HCT116 (cell line): Measurements from ENCODE around the gene RUNX2. TPM values are rescaled to one million over a fixed set of nuclear protein-coding genes. Genes with fewer than 3 reads are reported as not detected.

Experiments
- ATAC-seq: fragments of 200-7000 bp; cut with Tn5 transposase; 2 replicates; pipeline ENCODE4 v1.9.1; 2020; ENCODE audit warnings: mild to moderate bottlenecking, moderate library complexity
- BruUV-seq: library from RNA; stranded (reverse); fragments of 400-500 nt; replicated peaks from 2 replicates; lab custom pipeline; 2021; lab: Mats Ljungman, UMichigan
- CTCF ChIA-PET: fragments of 300-600 bp; sonication (Branson Sonifier 250); formaldehyde crosslinking; loops from one replicate; lab custom pipeline; 2021; ENCODE audit warnings: antibody characterized with exemption; lab: Charles Lee
- POLR2A ChIA-PET: fragments of 300-600, 350-600 bp; sonication (Branson Sonifier 250); formaldehyde crosslinking; loops from one replicate; lab custom pipeline; 2021; ENCODE audit warnings: antibody characterized with exemption; lab: Charles Lee
- RAD21 ChIA-PET, 2 experiments: fragments of 300-600 bp; sonication (Branson Sonifier 250); formaldehyde crosslinking; loops; one replicate each; lab custom pipeline; 2023; ENCODE audit warnings: low total read pairs in 2 of 2; ENCODE audit not compliant: uncharacterized antibody in 2 of 2, unreplicated experiment in 2 of 2, low non-redundant PET in 1 of 2; lab: Charles Lee
- DNase-seq: peaks from one replicate; pipeline ENCODE4 v3.0.0-alpha.2; 2010; ENCODE audit warnings: low read depth, low spot score
- H2AFZ ChIP-seq: fragments of 200-600 bp; shearing (Covaris generic), sonication (generic); 2 replicates; pipeline ENCODE4 v1.6.1; 2017; ENCODE audit warnings: low read depth, mixed run types, mixed read lengths, antibody characterized with exemption, low read length; ENCODE audit not compliant: poor library complexity, severe bottlenecking
- H3K27ac ChIP-seq: 2 replicates; pipeline ENCODE4 v1.5.1; 2012; ENCODE audit warnings: low read depth, low read length
- H3K27me3 ChIP-seq: fragments of 200-600 bp; sonication (generic); 2 replicates; pipeline ENCODE4 v1.6.1; 2016; ENCODE audit warnings: mixed run types, low read length, mixed read lengths; ENCODE audit not compliant: insufficient read depth
- H3K36me3 ChIP-seq, 2 experiments: fragments of 200-500 bp in 1 of 2; fragments of 200-600 bp in 1 of 2; sonication (Bioruptor generic) in 1 of 2; sonication (generic) in 1 of 2; 2 replicates each; pipeline versions ENCODE4 v1.5.1 to v1.6.1; 2014 to 2016; ENCODE audit warnings: low read length in 2 of 2, inconsistent platforms in 1 of 2, mixed read lengths in 1 of 2, mixed run types in 1 of 2; ENCODE audit not compliant: insufficient read depth in 2 of 2, control insufficient read depth in 1 of 2
- H3K4me1 ChIP-seq, 2 experiments: fragments of 200-600 bp in 1 of 2; sonication (generic) in 1 of 2; 2 replicates each; pipeline versions ENCODE4 v1.5.1 to v1.6.1; 2012 to 2017; ENCODE audit warnings: low read length in 2 of 2, inconsistent platforms in 1 of 2, mild to moderate bottlenecking in 1 of 2, mixed read lengths in 1 of 2, mixed run types in 1 of 2, moderate library complexity in 1 of 2; ENCODE audit not compliant: insufficient read depth in 2 of 2, control insufficient read depth in 1 of 2
- H3K4me2 ChIP-seq: fragments of 200-600 bp; sonication (generic); 2 replicates; pipeline ENCODE4 v1.6.1; 2017; ENCODE audit warnings: mixed run types, low read length, mixed read lengths
- H3K4me3 ChIP-seq, 2 experiments: fragments of 200-600 bp in 1 of 2; sonication (generic) in 1 of 2; replicated peaks in 1 of 2; 2 replicates each; pipeline ENCODE4 v1.5.1; 2011 to 2016; ENCODE audit warnings: low read length in 2 of 2, control low read depth in 1 of 2, low read depth in 1 of 2, mild to moderate bottlenecking in 1 of 2, mixed read lengths in 1 of 2, mixed run types in 1 of 2
- H3K79me2 ChIP-seq: fragments of 200-600 bp; sonication (generic); 2 replicates; pipeline ENCODE4 v1.6.1; 2017; ENCODE audit warnings: mild to moderate bottlenecking, mixed run types, low read length, moderate library complexity, mixed read lengths; ENCODE audit not compliant: insufficient read depth
- H3K9ac ChIP-seq: fragments of 200-600 bp; sonication (generic); 2 replicates; pipeline ENCODE4 v1.6.1; 2016; ENCODE audit warnings: low read length, mixed read lengths
- H3K9me2 ChIP-seq: fragments of 200-600 bp; sonication (generic), shearing (Covaris generic); 2 replicates; pipeline ENCODE4 v1.6.1; 2017; ENCODE audit warnings: mixed run types, mild to moderate bottlenecking, moderate library complexity; ENCODE audit not compliant: insufficient read depth
- H3K9me3 ChIP-seq, 2 experiments: fragments of 200-500 bp in 1 of 2; fragments of 200-600 bp in 1 of 2; sonication (Bioruptor generic) in 1 of 2; sonication (generic) in 1 of 2; 2 replicates each; pipeline ENCODE4 v1.6.1; 2014 to 2017; ENCODE audit warnings: low read length in 2 of 2, mixed read lengths in 2 of 2, inconsistent platforms in 1 of 2, low read depth in 1 of 2, mild to moderate bottlenecking in 1 of 2, mixed run types in 1 of 2, moderate library complexity in 1 of 2; ENCODE audit not compliant: control insufficient read depth in 1 of 2, insufficient read depth in 1 of 2
- H4K20me1 ChIP-seq: fragments of 200-600 bp; sonication (generic), shearing (Covaris generic); 2 replicates; pipeline ENCODE4 v1.6.1; 2017; ENCODE audit warnings: mixed run types, mild to moderate bottlenecking, moderate library complexity; ENCODE audit not compliant: insufficient read depth
- ATF3 ChIP-seq: IDR thresholded peaks from 2 replicates; pipeline ENCODE4 v1.6.1; 2012
- CBX3 ChIP-seq: IDR thresholded peaks from 2 replicates; pipeline ENCODE4 v1.6.1; 2012; ENCODE audit warnings: low read depth
- CEBPB ChIP-seq: IDR thresholded peaks from 2 replicates; pipeline ENCODE4 v1.6.1; 2012; ENCODE audit warnings: low read depth
- EGR1 ChIP-seq: IDR thresholded peaks from 2 replicates; pipeline ENCODE4 v1.6.1; 2012; ENCODE audit warnings: low read depth
- EZH2 ChIP-seq: fragments of 200-600 bp; sonication (generic); IDR thresholded peaks from 2 replicates; pipeline ENCODE4 v1.6.1; 2017; ENCODE audit warnings: antibody characterized with exemption, mixed run types
- FOSL1 ChIP-seq: IDR thresholded peaks from 2 replicates; pipeline ENCODE4 v1.6.1; 2012; ENCODE audit warnings: low read depth
- MAX ChIP-seq: IDR thresholded peaks from 2 replicates; pipeline ENCODE4 v1.6.1; 2012
- POLR2AphosphoS5 ChIP-seq: IDR thresholded peaks from 2 replicates; pipeline ENCODE4 v1.6.1; 2011; ENCODE audit warnings: mild to moderate bottlenecking, low read depth, low read length, moderate library complexity
- RAD21 ChIP-seq: IDR thresholded peaks from 2 replicates; pipeline ENCODE4 v1.6.1; 2012; ENCODE audit warnings: low read depth, mild to moderate bottlenecking
- SP1 ChIP-seq: IDR thresholded peaks from 2 replicates; pipeline ENCODE4 v1.6.1; 2012; ENCODE audit warnings: low read depth
- SRF ChIP-seq: IDR thresholded peaks from 2 replicates; pipeline ENCODE4 v1.6.1; 2012; ENCODE audit warnings: low read depth
- TCF7L2 ChIP-seq: IDR thresholded peaks from 2 replicates; pipeline ENCODE4 v1.7.0; 2011; ENCODE audit warnings: borderline replicate concordance, inconsistent platforms; ENCODE audit not compliant: insufficient read depth, insufficient read length; ENCODE audit errors: extremely low read depth
- ZFX ChIP-seq: fragments of 450-650 bp; IDR thresholded peaks from 2 replicates; pipeline ENCODE4 v1.6.1; 2017
- intact Hi-C: fragments of 100-400 bp; cut with micrococcal nuclease; formaldehyde crosslinking; loops from 2 replicates; pipeline ENCODE4 v1.10.0; 2022
- total RNA-seq: library from RNA; stranded (reverse); gene quantifications from one replicate; pipeline ENCODE4 v1.2.1, GENCODE V29; 2021; ENCODE audit not compliant: unreplicated experiment

The RUNX2 gene
- total RNA-seq, 1 experiment from 2014 or later = 1.1 TPM

- Histone ChIP-seq H3K4me2 (no peak overlapping the region), H3K9me3 (no peaks in the 10 kb centered on the region), H3K4me1 (peaks cover 2 to 8% of the 10 kb centered on the region in 2 experiments; a peak in 3 of 4 replicates), H3K9me2 (no peaks in the 10 kb centered on the region), H3K27me3 (no peaks in the 10 kb centered on the region; the same call in 1 of the 2 replicates), H2AFZ (no peak overlapping the region), H3K27ac (no peak overlapping the region), H3K36me3 (no peaks in the 10 kb centered on the region), H3K9ac (no peak overlapping the region), H3K4me3 (no peak overlapping the region), H3K79me2 (no peaks in the 10 kb centered on the region), H4K20me1 (no peaks in the 10 kb centered on the region)
- intact Hi-C loops = no loop called here
- POLR2A ChIA-PET = no interaction called here
- CTCF ChIA-PET = no interaction called here
- RAD21 ChIA-PET = no interaction called here
- BruUV-seq = no TSS peak
- TF ChIP-seq RAD21 (no peak), EGR1 (no peak), TCF7L2 (no peak), CEBPB (no peak), ATF3 (no peak), POLR2AphosphoS5 (no peak), ZFX (no peak), MAX (no peak), SP1 (no peak), FOSL1 (no peak), EZH2 (no peak), CBX3 (no peak), SRF (no peak)
- no peak for DNase-seq
- ATAC-seq = no peak
These were observed 317.2 kb downstream of the RUNX2 start for GRCh38 chr6:45645302-45645701.
